ENCODE data around the gene TSC22D2.
A peak's percentile ranks its signal among the peaks of the same experiment; 100 is the strongest.

The TSC22D2 gene

GRCh38 chr3:150385296-150386242 is 22.5 kb upstream of the TSC22D2 start:
- no peak for DNase-seq

GRCh38 chr3:150388498-150389418 is 19.3 kb upstream of the TSC22D2 start:
- DNase-seq, result no peak

GRCh38 chr3:150390087-150390486 is 18.0 kb upstream of the TSC22D2 start:
- DNase-seq, result no peak

GRCh38 chr3:150391161-150391560 is 16.9 kb upstream of the TSC22D2 start:
- DNase-seq, result no peak

GRCh38 chr3:150393745-150394144 is 14.4 kb upstream of the TSC22D2 start:
- no peak for DNase-seq

GRCh38 chr3:150394606-150395005 is 13.5 kb upstream of the TSC22D2 start:
- DNase-seq, result no peak

- no peak for DNase-seq
These were observed 11.6 kb upstream of the TSC22D2 start for GRCh38 chr3:150396491-150396890.

GRCh38 chr3:150396956-150397550 is 11.0 kb upstream of the TSC22D2 start:
- DNase-seq, result no peak

- DNase-seq, result no peak
These were observed 9.0 kb upstream of the TSC22D2 start for GRCh38 chr3:150399060-150399459.

- no peak for DNase-seq
These were observed 6.8 kb upstream of the TSC22D2 start for GRCh38 chr3:150401285-150401684.

GRCh38 chr3:150402217-150402616 is 5.9 kb upstream of the TSC22D2 start:
- no peak for DNase-seq

- DNase-seq, result no peak
These were observed 4.1 kb upstream of the TSC22D2 start for GRCh38 chr3:150404023-150404422.

- DNase-seq, result no peak
These were observed 869 bp upstream of the TSC22D2 start for GRCh38 chr3:150407051-150407807.

GRCh38 chr3:150407808-150408220 is 284 bp upstream of the TSC22D2 start:
- DNase-seq, result peak; percentile 76

GRCh38 chr3:150409125-150409511 is 1.0 kb downstream of the TSC22D2 start:
- DNase-seq, result no peak

GRCh38 chr3:150409512-150410310 is 1.6 kb downstream of the TSC22D2 start:
- no peak for DNase-seq

GRCh38 chr3:150410311-150411105 is 2.4 kb downstream of the TSC22D2 start:
- no peak for DNase-seq

- no peak for DNase-seq
These were observed 3.0 kb downstream of the TSC22D2 start for GRCh38 chr3:150411106-150411460.

- no peak for DNase-seq
These were observed 3.4 kb downstream of the TSC22D2 start for GRCh38 chr3:150411546-150411945.

- DNase-seq, result no peak
These were observed 3.9 kb downstream of the TSC22D2 start for GRCh38 chr3:150411976-150412375.

All from NCI-H2081 treated with DMSO at 0.1 percent for 48 hours (cell line).